IPS DF 6.9 (cell line): Measurements from ENCODE around the gene CDH5.

Experiments used
- DNase-seq: peaks from one replicate; pipeline ENCODE4 v3.0.0-alpha.2; 2013; ENCODE audit warnings: low read depth, low spot score
- H3K27ac ChIP-seq: one replicate; pipeline ENCODE4 v1.5.1; 2013; ENCODE audit warnings: low read length, control low read depth
- H3K27me3 ChIP-seq: 2 replicates; pipeline ENCODE4 v1.6.1; 2013; ENCODE audit warnings: mild to moderate bottlenecking, low read length; ENCODE audit not compliant: control insufficient read depth, insufficient read depth
- H3K36me3 ChIP-seq: 2 replicates; pipeline ENCODE4 v1.6.1; 2013; ENCODE audit warnings: low read length; ENCODE audit not compliant: control insufficient read depth, insufficient read depth
- H3K4me1 ChIP-seq: 2 replicates; pipeline ENCODE4 v1.6.1; 2013; ENCODE audit warnings: low read length; ENCODE audit not compliant: control insufficient read depth, insufficient read depth
- H3K4me3 ChIP-seq: 2 replicates; pipeline ENCODE4 v1.5.1; 2013; ENCODE audit warnings: mild to moderate bottlenecking, low read length
- H3K9me3 ChIP-seq: 2 replicates; pipeline ENCODE4 v1.6.1; 2013; ENCODE audit warnings: low read length, inconsistent platforms; ENCODE audit not compliant: control insufficient read depth, insufficient read depth
- WGBS: extraction: QIAGEN DNeasy Blood & Tissue Kit; methylation state at CpG from one replicate; pipeline ENCODE4 v1.1.7; 2013; ENCODE audit warnings: mixed read lengths, missing lambda C conversion rate; ENCODE audit not compliant: insufficient read length, insufficient coverage; 5-methylcytosine and 5-hydroxymethylcytosine counted together

CDH5 gene

GRCh38 chr16:66395806-66396555 lies 29.5 kb downstream of the CDH5 start:
- Histone ChIP-seq H3K36me3 (0 out of 2 replicates have a peak, but pooled peaks cover 3% of the 10 kb centered on the region), H3K4me1 (peaks cover 3% of the 10 kb centered on the region), H3K27ac (no peak overlapping the region), H3K27me3 (no peaks in the 10 kb centered on the region), H3K4me3 (no peak overlapping the region), H3K9me3 (no peaks in the 10 kb centered on the region)
- no CpG with 5 or more reads among the region's 7 CpGs for WGBS
- DNase-seq = no peak

GRCh38 chr16:66397736-66398433 lies 31.4 kb downstream of the CDH5 start:
- no CpG with 5 or more reads among the region's 5 CpGs for WGBS

GRCh38 chr16:66399031-66399430 lies 32.5 kb downstream of the CDH5 start:
- DNase-seq = no peak
- no peaks in the 10 kb centered on the region for H3K27me3 ChIP-seq
- H3K27ac ChIP-seq = no peak overlapping the region
- 0 out of 2 replicates have a peak, but pooled peaks cover 3% of the 10 kb centered on the region for H3K36me3 ChIP-seq
- no peak overlapping the region for H3K4me3 ChIP-seq
- no CpG with 5 or more reads among the region's 3 CpGs for WGBS
- H3K9me3 ChIP-seq = no peaks in the 10 kb centered on the region
- H3K4me1 ChIP-seq = peaks cover 4% of the 10 kb centered on the region

More at GRCh38 chr16:66397736-66398433, 31.4 kb downstream of the CDH5 start:
- no peak overlapping the region for H3K4me3 ChIP-seq
- 0 out of 2 replicates have a peak, but pooled peaks cover 3% of the 10 kb centered on the region for H3K36me3 ChIP-seq
- H3K27me3 ChIP-seq = no peaks in the 10 kb centered on the region
- peaks cover 4% of the 10 kb centered on the region for H3K4me1 ChIP-seq
- H3K9me3 ChIP-seq = no peaks in the 10 kb centered on the region
- DNase-seq = no peak
- H3K27ac ChIP-seq = no peak overlapping the region

- H3K4me3 ChIP-seq = no peak overlapping the region
- H3K4me1 ChIP-seq = peaks cover 4% of the 10 kb centered on the region
- no peak overlapping the region for H3K27ac ChIP-seq
- WGBS = no CpG with 5 or more reads among the region's 3 CpGs
- no peaks in the 10 kb centered on the region for H3K27me3 ChIP-seq
- 0 out of 2 replicates have a peak, but pooled peaks cover 3% of the 10 kb centered on the region for H3K36me3 ChIP-seq
- DNase-seq = no peak
- no peaks in the 10 kb centered on the region for H3K9me3 ChIP-seq
Measured at GRCh38 chr16:66399930-66400329, 33.4 kb downstream of the CDH5 start.

- Histone ChIP-seq H3K27me3 (no peaks in the 10 kb centered on the region), H3K36me3 (0 out of 2 replicates have a peak, but pooled peaks cover 3% of the 10 kb centered on the region), H3K9me3 (no peaks in the 10 kb centered on the region), H3K27ac (no peak overlapping the region), H3K4me3 (no peak overlapping the region), H3K4me1 (peaks cover 4% of the 10 kb centered on the region)
- no peak for DNase-seq
- no CpG with 5 or more reads among the region's 20 CpGs for WGBS
Measured at GRCh38 chr16:66400503-66401380, 34.3 kb downstream of the CDH5 start.

- Histone ChIP-seq H3K27me3 (no peaks in the 10 kb centered on the region), H3K4me1 (peaks cover 7% of the 10 kb centered on the region), H3K27ac (no peak overlapping the region), H3K4me3 (no peak overlapping the region), H3K9me3 (no peaks in the 10 kb centered on the region), H3K36me3 (0 out of 2 replicates have a peak, but pooled peaks cover 3% of the 10 kb centered on the region)
- DNase-seq = no peak
- no CpG with 5 or more reads among the region's 11 CpGs for WGBS
Measured at GRCh38 chr16:66401610-66402009, 35.1 kb downstream of the CDH5 start.

- no CpG with 5 or more reads among the region's 12 CpGs for WGBS
- peaks cover 7% of the 10 kb centered on the region for H3K4me1 ChIP-seq
- H3K27ac ChIP-seq = no peak overlapping the region
- DNase-seq = no peak
- H3K36me3 ChIP-seq = 0 out of 2 replicates have a peak, but pooled peaks cover 3% of the 10 kb centered on the region
- no peaks in the 10 kb centered on the region for H3K27me3 ChIP-seq
- no peaks in the 10 kb centered on the region for H3K9me3 ChIP-seq
- H3K4me3 ChIP-seq = no peak overlapping the region
Measured at GRCh38 chr16:66402166-66402565, 35.7 kb downstream of the CDH5 start.

GRCh38 chr16:66402591-66403230 lies 36.2 kb downstream of the CDH5 start:
- peaks cover 7% of the 10 kb centered on the region for H3K4me1 ChIP-seq
- H3K4me3 ChIP-seq = no peak overlapping the region
- no peaks in the 10 kb centered on the region for H3K27me3 ChIP-seq
- 0 out of 2 replicates have a peak, but pooled peaks cover 3% of the 10 kb centered on the region for H3K36me3 ChIP-seq
- no peak overlapping the region for H3K27ac ChIP-seq
- no peaks in the 10 kb centered on the region for H3K9me3 ChIP-seq
- DNase-seq = no peak
- no CpG with 5 or more reads among the region's 61 CpGs for WGBS

- WGBS = no CpG with 5 or more reads among the region's 5 CpGs
- no peak overlapping the region for H3K4me3 ChIP-seq
- H3K9me3 ChIP-seq = no peaks in the 10 kb centered on the region
- H3K4me1 ChIP-seq = peaks cover 7% of the 10 kb centered on the region
- 0 out of 2 replicates have a peak, but pooled peaks cover 3% of the 10 kb centered on the region for H3K36me3 ChIP-seq
- DNase-seq = no peak
- no peaks in the 10 kb centered on the region for H3K27me3 ChIP-seq
- H3K27ac ChIP-seq = no peak overlapping the region
Measured at GRCh38 chr16:66403531-66404145, 37.1 kb downstream of the CDH5 start.
